Tibial artery (tissue), 4 donors: ENCODE measurements around the gene SEMA3B.

Source experiments
- DNase-seq, 2 donors: peaks; one replicate each; pipeline ENCODE4 v3.0.0-alpha.2; 2019
- H3K27ac ChIP-seq, 2 donors: fragments of 200-600 bp; sonication (generic) in 1 of 2; 1 replicate in 1 of 2; 2 replicates in 1 of 2; pipeline ENCODE4 v1.5.1; 2018 to 2019; ENCODE audit warnings: mild to moderate bottlenecking in 1 of 2
- H3K27me3 ChIP-seq, 2 donors: fragments of 200-600 bp; sonication (generic) in 1 of 2; one replicate each; pipeline versions ENCODE4 v1.5.1 to v1.6.0; 2016 to 2019
- H3K36me3 ChIP-seq, 3 donors: fragments of 200-600 bp; sonication (generic) in 2 of 3; one replicate each; pipeline ENCODE4 v1.5.1; 2016 to 2019; ENCODE audit warnings: mild to moderate bottlenecking in 2 of 3
- H3K4me1 ChIP-seq, 4 donors: fragments of 200-600 bp; sonication (generic) in 2 of 4; 1 replicate in 3 of 4; 2 replicates in 1 of 4; pipeline ENCODE4 v1.5.1; 2016 to 2019
- H3K4me3 ChIP-seq, 2 donors: fragments of 200-600 bp; sonication (generic) in 1 of 2; 1 replicate in 1 of 2; 2 replicates in 1 of 2; pipeline ENCODE4 v1.5.1; 2018 to 2019; ENCODE audit warnings: mild to moderate bottlenecking in 2 of 2
- H3K9me3 ChIP-seq, 3 donors: fragments of 200-600 bp; sonication (generic) in 1 of 3; one replicate each; pipeline ENCODE4 v1.5.1; 2016 to 2019
- CTCF ChIP-seq, 2 experiments: fragments of 200-600 bp in 1 of 2; fragments of 450-650 bp in 1 of 2; IDR thresholded peaks; one replicate each; pipeline ENCODE4 v1.5.1; 2017 to 2019; ENCODE audit warnings: antibody characterized with exemption in 2 of 2, mild to moderate bottlenecking in 1 of 2, moderate library complexity in 1 of 2
- intact Hi-C: fragments of 100-400 bp; cut with DNase I; formaldehyde crosslinking; loops from one replicate; pipeline ENCODE4 v1.15.0; 2023; ENCODE audit warnings: low total_unique reads

SEMA3B gene

GRCh38 chr3:50264383-50264963 is 4.5 kb upstream of the SEMA3B start:
- H3K9me3 ChIP-seq, result no peaks in the 10 kb centered on the region
- H3K36me3 ChIP-seq, result no peaks in the 10 kb centered on the region
- peak; percentile 70 to 93 for DNase-seq
- H3K27me3 ChIP-seq, result no peaks in the 10 kb centered on the region
- intact Hi-C loops, result no loop called here
- H3K27ac ChIP-seq, result peak overlapping the region; percentile 96 to 98
- no peak for TF ChIP-seq CTCF (IDR thresholded peaks at IDR 0.05)
- no peak overlapping the region for H3K4me3 ChIP-seq
- peaks cover 8 to 90% (median 79%) of the 10 kb centered on the region in 4 donors for H3K4me1 ChIP-seq

DNA sequence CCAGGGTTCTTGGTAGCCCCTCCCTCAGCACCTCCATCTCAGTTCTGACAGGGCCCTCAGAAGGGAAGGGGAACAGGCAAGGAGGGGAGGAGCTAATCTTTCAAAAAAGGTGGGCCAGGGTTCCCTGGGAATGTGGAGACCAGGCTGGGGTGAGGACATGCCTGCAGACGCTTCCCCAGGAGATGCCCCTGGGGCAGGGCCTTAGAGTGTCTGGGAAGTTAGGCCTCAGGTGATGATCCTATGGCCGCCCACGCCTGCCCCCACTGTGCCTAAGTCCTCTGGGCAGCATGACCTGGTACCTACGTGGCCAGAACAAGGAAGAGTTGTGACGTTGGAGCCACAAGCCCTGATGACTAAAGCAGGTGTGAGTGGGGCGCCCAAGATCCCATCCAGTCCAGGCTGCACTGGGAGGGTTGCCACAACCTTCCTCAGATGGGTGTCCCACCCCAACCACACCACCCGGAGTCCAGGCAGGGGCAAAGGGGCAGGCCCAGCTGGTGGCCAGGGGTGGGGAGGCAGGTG is 3.9 kb upstream of the SEMA3B start:
- H3K9me3 ChIP-seq, result no peaks in the 10 kb centered on the region
- peaks cover 8 to 91% (median 79%) of the 10 kb centered on the region in 4 donors for H3K4me1 ChIP-seq
- no peak for DNase-seq
- intact Hi-C loops, result no loop called here
- H3K36me3 ChIP-seq, result no peaks in the 10 kb centered on the region
- no peak overlapping the region for H3K4me3 ChIP-seq
- H3K27me3 ChIP-seq, result no peaks in the 10 kb centered on the region
- peak overlapping the region; percentile 96 to 98 for H3K27ac ChIP-seq
- no peak for TF ChIP-seq CTCF (IDR thresholded peaks at IDR 0.05)

- Histone ChIP-seq H3K9me3 (no peaks in the 10 kb centered on the region), H3K4me1 (peaks cover 8 to 91% (median 81%) of the 10 kb centered on the region in 4 donors), H3K27ac (peak overlapping the region; percentile 96 to 98), H3K27me3 (no peaks in the 10 kb centered on the region), H3K36me3 (no peaks in the 10 kb centered on the region), H3K4me3 (no peak overlapping the region)
- intact Hi-C loops, result no loop called here
- no peak for TF ChIP-seq CTCF (IDR thresholded peaks at IDR 0.05)
- no peak for DNase-seq
Observed at GRCh38 chr3:50265571-50265970, 3.4 kb upstream of the SEMA3B start.

DNA sequence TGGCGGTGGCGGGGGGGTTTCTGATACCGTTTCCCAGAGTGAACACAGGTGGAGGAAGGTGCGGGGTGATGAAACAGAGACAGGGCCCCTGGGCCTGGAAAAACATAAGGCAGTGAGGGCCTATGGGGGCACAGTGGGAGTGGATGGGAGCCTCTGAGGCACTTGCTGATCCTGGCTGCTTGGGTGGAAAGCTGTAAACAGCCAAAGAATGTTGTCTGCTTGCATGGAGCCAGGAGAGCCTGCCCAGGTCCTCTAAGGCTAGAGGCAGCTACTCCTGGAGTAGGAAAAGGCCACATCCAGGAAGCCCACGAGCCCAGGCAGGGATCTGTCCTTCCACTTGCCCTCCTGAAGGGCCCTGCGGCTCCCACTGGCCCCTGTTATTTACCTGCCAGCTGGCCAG is 2.9 kb upstream of the SEMA3B start:
- H3K4me3 ChIP-seq, result peak overlapping the region; percentile 65 to 66

DNA sequence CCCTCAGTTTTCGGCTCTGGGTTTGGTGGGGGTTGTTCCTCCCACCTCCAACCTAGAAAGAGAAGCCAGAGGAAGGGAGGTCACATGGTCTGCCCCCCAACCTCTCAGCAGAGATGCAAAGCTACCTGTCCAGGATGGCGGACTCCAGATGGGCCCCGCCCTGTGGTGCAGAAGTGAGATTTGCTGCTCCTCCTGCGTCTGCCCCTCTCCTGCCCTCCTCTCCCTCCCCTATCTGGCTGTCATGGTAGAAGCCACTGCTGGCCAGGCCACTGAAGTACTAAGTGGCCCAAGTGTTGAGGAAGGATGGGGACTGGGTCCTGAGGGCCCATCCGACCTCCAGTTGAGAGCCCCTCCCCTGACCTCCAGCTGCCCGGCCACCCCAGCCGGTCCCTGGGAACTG is 2.1 kb upstream of the SEMA3B start:
- Histone ChIP-seq H3K27me3 (no peaks in the 10 kb centered on the region), H3K36me3 (no peaks in the 10 kb centered on the region), H3K4me3 (peak overlapping the region; percentile 65 to 66), H3K9me3 (no peaks in the 10 kb centered on the region), H3K27ac (peak overlapping the region; percentile 96 to 98), H3K4me1 (peaks cover 8 to 81% (median 74%) of the 10 kb centered on the region in 4 donors)
- no peak for TF ChIP-seq CTCF (IDR thresholded peaks at IDR 0.05)
- DNase-seq, result no peak
- intact Hi-C loops, result no loop called here

More for the DNA sequence above, 2.9 kb upstream of the SEMA3B start:
- Histone ChIP-seq H3K27ac (peak overlapping the region; percentile 96 to 98), H3K4me1 (peaks cover 8 to 88% (median 79%) of the 10 kb centered on the region in 4 donors), H3K27me3 (no peaks in the 10 kb centered on the region), H3K36me3 (no peaks in the 10 kb centered on the region), H3K9me3 (no peaks in the 10 kb centered on the region)
- no peak for TF ChIP-seq CTCF (IDR thresholded peaks at IDR 0.05)
- intact Hi-C loops, result no loop called here
- DNase-seq, result no peak
